ENCODE results near the gene KRT6C.
"Not testable (repeated sequence)": the region's sequence is repeated elsewhere in the genome, so short reads cannot be mapped to it uniquely, and the experiment has no call there.

KRT6C gene

GRCh38 chr12:52499806-52500560 lies 26.4 kb upstream of the KRT6C start:
- DNase-seq, result no peak

- DNase-seq, result no peak
These were observed 25.3 kb upstream of the KRT6C start for GRCh38 chr12:52498946-52499345.

GRCh38 chr12:52497975-52498374 lies 24.4 kb upstream of the KRT6C start:
- no peak for DNase-seq

GRCh38 chr12:52496590-52497071 lies 23.0 kb upstream of the KRT6C start:
- no peak for DNase-seq

GRCh38 chr12:52496054-52496453 lies 22.4 kb upstream of the KRT6C start:
- no peak for DNase-seq

- no peak for DNase-seq
These were observed 21.8 kb upstream of the KRT6C start for GRCh38 chr12:52495389-52495788.

- no peak for DNase-seq
These were observed 20.9 kb upstream of the KRT6C start for GRCh38 chr12:52494518-52494917.

- DNase-seq, result no peak
These were observed 20.5 kb upstream of the KRT6C start for GRCh38 chr12:52494100-52494499.

GRCh38 chr12:52493172-52493571 lies 19.6 kb upstream of the KRT6C start, which contains the start of gene KRT6A:
Gene KRT6A (minus strand): TSS chr12:52493257. CDS start chr12:52493188, 69 bp downstream.
- no peak for DNase-seq

GRCh38 chr12:52492405-52492804 lies 18.8 kb upstream of the KRT6C start:
- not testable (repeated sequence) for DNase-seq

- DNase-seq, result not testable (repeated sequence)
These were observed 17.9 kb upstream of the KRT6C start for GRCh38 chr12:52491495-52491894.

- DNase-seq, result no peak
These were observed 15.1 kb upstream of the KRT6C start for GRCh38 chr12:52488736-52489135.

- not testable (repeated sequence) for DNase-seq
These were observed 14.3 kb upstream of the KRT6C start for GRCh38 chr12:52487744-52488443.

GRCh38 chr12:52487211-52487610 lies 13.6 kb upstream of the KRT6C start:
- no peak for DNase-seq

GRCh38 chr12:52486166-52487105 lies 12.8 kb upstream of the KRT6C start:
- DNase-seq, result no peak

GRCh38 chr12:52480073-52480472 lies 6.5 kb upstream of the KRT6C start:
- no peak for DNase-seq

GRCh38 chr12:52477651-52478050 lies 4.0 kb upstream of the KRT6C start:
- DNase-seq, result no peak

- no peak for DNase-seq
These were observed 607 bp upstream of the KRT6C start for GRCh38 chr12:52474212-52474611.

GRCh38 chr12:52469853-52470252 lies 3.8 kb downstream of the KRT6C start:
- DNase-seq, result no peak

- no peak for DNase-seq
These were observed 8.7 kb downstream of the KRT6C start for GRCh38 chr12:52464897-52465296.

- DNase-seq, result no peak
These were observed 11.9 kb downstream of the KRT6C start for GRCh38 chr12:52461693-52462092.

GRCh38 chr12:52458861-52459260 lies 14.7 kb downstream of the KRT6C start:
- no peak for DNase-seq

GRCh38 chr12:52455821-52456220 lies 17.8 kb downstream of the KRT6C start:
- no peak for DNase-seq
